Mesothelial cell of epicardium (in vitro differentiated cells): ENCODE measurements around the gene POLR2C. TPM values are rescaled to one million over a fixed set of nuclear protein-coding genes. Genes with fewer than 3 reads are reported as not detected.

Experiments
- DNase-seq, 2 experiments: peaks; one replicate each; pipeline ENCODE4 v3.0.0; 2021; ENCODE audit warnings: low spot score in 2 of 2; ENCODE audit not compliant: unreplicated experiment in 2 of 2
- H3K27ac Mint-ChIP-seq: 2 replicates; pipeline ENCODE4 v1.8.0; 2021; ENCODE audit warnings: mixed read lengths
- H3K27me3 Mint-ChIP-seq: 2 replicates; pipeline ENCODE4 v1.8.0; 2021; ENCODE audit warnings: low read depth, mixed read lengths
- H3K36me3 Mint-ChIP-seq: 2 replicates; pipeline ENCODE4 v1.8.0; 2021; ENCODE audit warnings: mixed read lengths
- H3K4me1 Mint-ChIP-seq: 2 replicates; pipeline ENCODE4 v1.8.0; 2021; ENCODE audit warnings: mixed read lengths
- H3K4me3 Mint-ChIP-seq: 2 replicates; pipeline ENCODE4 v1.8.0; 2021; ENCODE audit warnings: mild to moderate bottlenecking, moderate library complexity, mixed read lengths
- H3K9me3 Mint-ChIP-seq: 2 replicates; pipeline ENCODE4 v1.8.0; 2021; ENCODE audit warnings: mixed read lengths
- CTCF ChIP-seq: fragments of 200-600 bp; sonication (generic); IDR thresholded peaks from one replicate; pipeline ENCODE4 v1.5.0; 2021; ENCODE audit warnings: antibody characterized with exemption; ENCODE audit not compliant: unreplicated experiment
- total RNA-seq: library from RNA; stranded (reverse); gene quantifications from 3 replicates; pipeline ENCODE4 v1.2.1, GENCODE V29; 2021

Gene POLR2C
- total RNA-seq: 62.1 to 69.1 TPM (median 65.0 TPM) in 3 replicates

- Mint-ChIP-seq H3K27ac (peak within 1 kb of the TSS; percentile 100), H3K4me3 (peak within 1 kb of the TSS; percentile 100), H3K4me1 (peaks cover 14% of the 10 kb centered on the region), H3K27me3 (no peaks in the 10 kb centered on the region), H3K36me3 (peaks cover 17% of the 10 kb centered on the region), H3K9me3 (no peaks in the 10 kb centered on the region)
- DNase-seq: peak; percentile 84 to 95
- TF ChIP-seq CTCF: peak; percentile 96
Observed at GRCh38 chr16:57462209-57462977, at the start of gene POLR2C. Gene POLR2C, plus strand, starts transcription at chr16:57462679. Its CDS starts 46 bp downstream, at chr16:57462725.

GRCh38 chr16:57413301-57413730 is 49.2 kb upstream of the POLR2C start:
- H3K36me3 Mint-ChIP-seq: no peaks in the 10 kb centered on the region
- no peak for TF ChIP-seq CTCF
- H3K27me3 Mint-ChIP-seq: peaks cover 4% of the 10 kb centered on the region
- no peak overlapping the region for H3K4me3 Mint-ChIP-seq
- DNase-seq: no peak
- peaks cover 16% of the 10 kb centered on the region for H3K4me1 Mint-ChIP-seq
- no peaks in the 10 kb centered on the region for H3K9me3 Mint-ChIP-seq
- H3K27ac Mint-ChIP-seq: no peak overlapping the region

GRCh38 chr16:57413733-57414132 is 48.7 kb upstream of the POLR2C start:
- no peak for TF ChIP-seq CTCF
- peaks cover 19% of the 10 kb centered on the region for H3K4me1 Mint-ChIP-seq
- no peak overlapping the region for H3K4me3 Mint-ChIP-seq
- H3K27me3 Mint-ChIP-seq: peaks cover 4% of the 10 kb centered on the region
- H3K9me3 Mint-ChIP-seq: no peaks in the 10 kb centered on the region
- H3K27ac Mint-ChIP-seq: no peak overlapping the region
- no peak for DNase-seq
- H3K36me3 Mint-ChIP-seq: no peaks in the 10 kb centered on the region

GRCh38 chr16:57416084-57416483 is 46.4 kb upstream of the POLR2C start:
- no peak for DNase-seq
- H3K4me3 Mint-ChIP-seq: no peak overlapping the region
- H3K27me3 Mint-ChIP-seq: no peaks in the 10 kb centered on the region
- no peaks in the 10 kb centered on the region for H3K36me3 Mint-ChIP-seq
- no peaks in the 10 kb centered on the region for H3K9me3 Mint-ChIP-seq
- peak overlapping the region; percentile 21 for H3K27ac Mint-ChIP-seq
- no peak for TF ChIP-seq CTCF
- peaks cover 20% of the 10 kb centered on the region for H3K4me1 Mint-ChIP-seq

GRCh38 chr16:57419506-57419905 is 43.0 kb upstream of the POLR2C start:
- no peak for TF ChIP-seq CTCF
- Mint-ChIP-seq H3K9me3 (no peaks in the 10 kb centered on the region), H3K27ac (no peak overlapping the region)

More at GRCh38 chr16:57419506-57419905, 43.0 kb upstream of the POLR2C start:
- peaks cover 26% of the 10 kb centered on the region for H3K4me1 Mint-ChIP-seq
- no peaks in the 10 kb centered on the region for H3K36me3 Mint-ChIP-seq
- H3K27me3 Mint-ChIP-seq: no peaks in the 10 kb centered on the region
- no peak for DNase-seq
- no peak overlapping the region for H3K4me3 Mint-ChIP-seq
